Measurements from ENCODE around the gene ZNF564.
"Not testable (repeated sequence)": the region's sequence is repeated elsewhere in the genome, so short reads cannot be mapped to it uniquely, and the experiment has no call there.

Gene ZNF564

DNA sequence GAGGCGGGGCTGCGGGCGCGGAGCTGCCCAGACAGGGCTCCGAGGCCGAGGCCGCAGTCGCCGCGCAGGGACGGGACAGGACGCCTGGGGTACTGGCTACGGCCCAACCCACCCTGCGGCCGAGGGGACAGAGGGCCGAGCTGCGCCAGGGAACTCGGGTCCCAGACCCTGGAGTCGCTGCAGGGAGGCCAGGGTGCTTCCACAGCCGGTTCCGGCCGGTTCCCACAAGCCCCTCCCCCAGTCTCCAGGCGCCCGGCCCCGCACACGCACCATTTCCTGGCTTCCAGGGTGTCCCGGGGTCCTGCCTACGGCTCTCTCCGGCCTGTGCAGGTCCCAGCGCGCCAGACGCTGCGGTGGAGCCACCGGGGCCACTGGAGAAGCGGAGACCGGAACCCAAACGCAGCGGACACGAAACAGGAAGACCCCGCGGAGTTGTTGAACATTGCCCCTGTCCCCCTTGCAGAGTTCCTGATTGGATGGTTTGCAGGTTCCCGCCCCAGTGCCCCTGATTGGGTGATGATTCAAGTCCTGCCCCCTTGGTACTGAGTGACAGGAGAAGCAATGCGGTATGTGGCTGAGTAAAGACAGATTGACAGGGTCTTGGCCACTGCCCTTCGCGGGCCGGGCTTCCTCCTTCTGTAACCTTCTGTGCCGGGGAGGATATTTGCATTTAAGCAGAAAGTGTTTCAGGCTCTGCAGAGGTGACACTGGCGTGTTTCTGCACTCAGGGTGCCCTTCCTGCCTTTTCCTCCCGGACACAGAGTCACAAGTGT, at the start of gene ZNF564:
Gene ZNF564 (minus strand): TSS at position 423 of the 773 bp plus-strand sequence. CDS start 150 bp downstream, at position 273.
- peak; percentile 81 for DNase-seq (ENCODE audit: low read depth, low spot score)

DNA sequence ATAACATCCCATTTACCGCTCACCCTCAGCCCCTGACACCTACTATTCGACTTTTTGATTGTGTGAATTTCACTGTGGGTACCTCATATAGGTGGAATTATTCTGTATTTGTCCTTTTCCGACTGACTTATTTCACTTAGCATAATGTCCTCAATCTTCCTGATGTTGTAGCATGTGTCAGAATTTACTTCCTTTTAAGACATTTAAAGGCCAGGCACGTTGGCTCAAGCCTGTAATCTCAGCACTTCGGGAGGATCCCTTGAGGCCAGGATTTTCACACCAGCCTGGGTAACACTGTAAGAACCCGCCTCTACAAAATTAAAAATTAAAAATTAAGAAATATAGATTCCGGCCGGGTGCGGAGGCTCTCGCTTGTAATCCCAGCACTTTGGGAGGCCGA, 46.3 kb upstream of the ZNF564 start:
- DNase-seq (ENCODE audit: low read depth, low spot score), result no peak

- no peak for DNase-seq (ENCODE audit: low read depth, low spot score)
Measured at GRCh38 chr19:12596927-12597548, 45.8 kb upstream of the ZNF564 start.

GRCh38 chr19:12596485-12596884, 45.2 kb upstream of the ZNF564 start:
- DNase-seq (ENCODE audit: low read depth, low spot score), result no peak

GRCh38 chr19:12581100-12581499, 29.8 kb upstream of the ZNF564 start:
- no peak for DNase-seq (ENCODE audit: low read depth, low spot score)

DNA sequence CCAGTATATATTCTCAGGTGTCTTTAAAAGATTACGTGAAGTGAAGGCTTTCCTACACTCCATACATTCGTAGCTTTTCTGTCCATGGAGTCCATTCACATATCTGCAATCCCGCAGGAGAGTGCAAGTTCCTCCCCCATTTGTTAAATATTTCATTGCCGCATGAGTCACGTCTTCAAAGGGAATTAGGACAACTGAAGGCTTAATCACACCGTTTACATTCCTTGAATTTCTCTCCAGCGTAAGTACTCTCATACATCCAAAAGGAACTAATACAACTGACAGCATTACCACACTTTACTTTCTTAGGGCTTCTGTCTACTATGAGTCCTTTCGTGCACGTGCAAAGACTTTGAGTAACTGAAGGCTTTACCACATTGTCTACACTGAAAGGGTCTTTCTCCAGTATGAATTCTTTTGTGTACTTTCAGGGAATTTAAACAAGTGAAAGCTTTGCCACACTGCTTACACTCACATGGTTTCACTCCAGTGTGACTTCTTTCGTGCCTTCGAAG, 29.0 kb upstream of the ZNF564 start:
- DNase-seq (ENCODE audit: low read depth, low spot score), result no peak

DNA sequence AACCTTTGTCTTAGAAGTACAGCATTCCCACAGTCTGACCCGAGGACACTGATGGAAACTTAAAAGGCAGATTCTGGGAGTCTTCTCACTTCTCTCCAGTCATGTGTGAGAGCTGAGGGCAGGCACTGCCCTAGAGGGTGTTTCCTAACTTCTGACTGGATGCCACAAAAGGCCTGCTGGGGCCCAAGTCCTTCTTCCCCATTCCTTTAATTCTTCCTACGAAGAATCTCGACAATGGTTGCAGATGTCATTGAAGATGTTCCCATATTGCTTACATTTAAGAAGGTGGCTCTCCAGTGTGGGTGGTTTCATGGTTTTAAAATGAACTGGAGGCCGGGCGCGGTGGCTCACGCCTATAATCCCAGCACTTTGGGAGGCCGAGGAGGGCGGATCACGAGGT, 27.4 kb upstream of the ZNF564 start:
- no peak for DNase-seq (ENCODE audit: low read depth, low spot score)

- no peak for DNase-seq (ENCODE audit: low read depth, low spot score)
Measured at GRCh38 chr19:12574036-12574435, 22.8 kb upstream of the ZNF564 start.

GRCh38 chr19:12567951-12568350, 16.7 kb upstream of the ZNF564 start:
- no peak for DNase-seq (ENCODE audit: low read depth, low spot score)

GRCh38 chr19:12566380-12566779, 15.1 kb upstream of the ZNF564 start:
- DNase-seq (ENCODE audit: low read depth, low spot score), result not testable (repeated sequence)

GRCh38 chr19:12564016-12564664, 12.9 kb upstream of the ZNF564 start:
- DNase-seq (ENCODE audit: low read depth, low spot score), result peak; percentile 85

GRCh38 chr19:12555456-12555930, 4.2 kb upstream of the ZNF564 start:
- no peak for DNase-seq (ENCODE audit: low read depth, low spot score)

- no peak for DNase-seq (ENCODE audit: low read depth, low spot score)
Measured at GRCh38 chr19:12546903-12547302, 4.4 kb downstream of the ZNF564 start.

GRCh38 chr19:12546068-12546467, 5.2 kb downstream of the ZNF564 start:
- no peak for DNase-seq (ENCODE audit: low read depth, low spot score)

DNA sequence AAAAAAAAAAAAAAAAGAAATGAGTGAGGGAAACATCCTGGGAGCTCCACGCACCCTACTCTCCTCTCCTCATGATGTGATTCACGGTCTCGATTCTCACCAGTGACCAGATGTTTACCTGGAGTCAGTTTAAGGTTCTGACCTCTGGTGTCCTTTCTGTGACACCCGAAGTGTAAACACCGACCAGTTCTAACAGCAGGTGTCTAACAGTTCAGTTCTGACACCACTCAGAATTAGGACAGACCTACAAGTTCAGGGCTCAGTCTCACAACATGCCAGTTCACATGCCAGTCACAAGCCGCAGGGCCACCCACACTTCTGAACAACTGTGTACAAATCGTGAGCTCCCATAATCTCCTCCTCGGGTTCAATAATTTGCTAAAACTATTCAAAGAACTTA, 6.0 kb downstream of the ZNF564 start:
- DNase-seq (ENCODE audit: low read depth, low spot score), result no peak

- no peak for DNase-seq (ENCODE audit: low read depth, low spot score)
Measured at GRCh38 chr19:12544401-12544876, 6.8 kb downstream of the ZNF564 start.

DNA sequence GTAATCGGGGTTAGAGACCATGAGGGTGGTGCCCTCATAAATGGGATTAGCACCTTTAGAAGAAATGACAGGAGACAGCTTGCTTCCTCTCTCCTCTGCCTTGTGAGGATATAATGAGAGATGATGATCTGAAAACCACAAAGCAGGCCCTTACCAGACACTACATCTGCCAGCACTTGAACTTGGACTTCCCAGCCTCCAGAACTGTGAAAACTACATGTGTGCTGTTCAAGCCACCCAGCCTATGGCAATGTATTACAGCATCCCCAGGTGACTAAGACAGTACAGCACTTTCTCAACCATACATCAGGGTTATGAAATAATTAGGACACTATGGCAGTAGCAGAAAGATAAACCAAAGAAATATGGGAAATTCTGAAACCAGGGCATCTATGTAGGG, 7.4 kb downstream of the ZNF564 start:
- DNase-seq (ENCODE audit: low read depth, low spot score), result no peak

- DNase-seq (ENCODE audit: low read depth, low spot score), result no peak
Measured at GRCh38 chr19:12527034-12527836, 24.0 kb downstream of the ZNF564 start.

GRCh38 chr19:12526542-12526941, 24.7 kb downstream of the ZNF564 start:
- no peak for DNase-seq (ENCODE audit: low read depth, low spot score)

GRCh38 chr19:12521996-12522395, 29.3 kb downstream of the ZNF564 start:
- no peak for DNase-seq (ENCODE audit: low read depth, low spot score)

- no peak for DNase-seq (ENCODE audit: low read depth, low spot score)
Measured at GRCh38 chr19:12513531-12514061, 37.7 kb downstream of the ZNF564 start.
